Right ventricle myocardium superior (tissue), 1 donor: ENCODE data around the gene SGPL1. TPM values are rescaled to one million over a fixed set of nuclear protein-coding genes. Genes with fewer than 3 reads are reported as not detected.

Experiments
- ATAC-seq: fragments of 200-7000 bp; cut with Tn5 transposase; one replicate; pipeline ENCODE4 v1.9.1; 2020; ENCODE audit warnings: mild to moderate bottlenecking; ENCODE audit not compliant: poor library complexity
- DNase-seq: peaks from one replicate; pipeline ENCODE4 v3.0.0-alpha.2; 2020
- intact Hi-C: fragments of 100-400 bp; cut with DNase I; formaldehyde crosslinking; loops from one replicate; pipeline ENCODE4 v1.11.2; 2022
- total RNA-seq: library from RNA; stranded (reverse); fragmentation: NEBNext Ultra II Directional; extraction: Animal tissue kit (Norgen Biotek cat#: 25700); gene quantifications from one replicate; pipeline ENCODE4 v1.2.1, GENCODE V29; 2021
- donor health status: DM: no; HTN: yes; CAD: no; lungs with severe emphysema.

Gene SGPL1
- total RNA-seq, 1 donor from 2014 or later = 11.6 TPM

GRCh38 chr10:70779088-70779487, 36.7 kb upstream of the SGPL1 start:
- DNase-seq (no peak), ATAC-seq (peak; percentile 69)

GRCh38 chr10:70779511-70780369, 36.0 kb upstream of the SGPL1 start:
- ATAC-seq = peak; percentile 58
- intact Hi-C loops = no loop called here
- DNase-seq = no peak

More at GRCh38 chr10:70779088-70779487, 36.7 kb upstream of the SGPL1 start:
- intact Hi-C loops = no loop called here

GRCh38 chr10:70780370-70780760, 35.4 kb upstream of the SGPL1 start:
- intact Hi-C loops = no loop called here
- ATAC-seq (no peak), DNase-seq (no peak)

- ATAC-seq (no peak), DNase-seq (no peak)
- intact Hi-C loops = no loop called here
Observed at GRCh38 chr10:70780772-70781171, 35.0 kb upstream of the SGPL1 start.

GRCh38 chr10:70781461-70782051, 34.2 kb upstream of the SGPL1 start:
- ATAC-seq (no peak), DNase-seq (no peak)
- intact Hi-C loops = no loop called here

- peak; percentile 34 for ATAC-seq
Observed at GRCh38 chr10:70782086-70782745, 33.5 kb upstream of the SGPL1 start.

GRCh38 chr10:70782746-70783680, 32.7 kb upstream of the SGPL1 start:
- no peak for ATAC-seq
- no peak for DNase-seq
- intact Hi-C loops = no loop called here

More at GRCh38 chr10:70782086-70782745, 33.5 kb upstream of the SGPL1 start:
- intact Hi-C loops = no loop called here
- DNase-seq = no peak

GRCh38 chr10:70784016-70784415, 31.7 kb upstream of the SGPL1 start:
- ATAC-seq (no peak), DNase-seq (no peak)
- intact Hi-C loops = no loop called here

- intact Hi-C loops = no loop called here
- DNase-seq = no peak
- ATAC-seq = no peak
Observed at GRCh38 chr10:70784471-70784870, 31.3 kb upstream of the SGPL1 start.

- intact Hi-C loops = no loop called here
- no peak for ATAC-seq
- DNase-seq = no peak
Observed at GRCh38 chr10:70785190-70785589, 30.6 kb upstream of the SGPL1 start, which contains the start of gene TBATA. TSS of gene TBATA (minus strand) at chr10:70785377. CDS start at chr10:70783379, 1,998 bp downstream.

- no peak for ATAC-seq
- intact Hi-C loops = no loop called here
- no peak for DNase-seq
Observed at GRCh38 chr10:70786799-70787415, 28.8 kb upstream of the SGPL1 start.

- intact Hi-C loops = no loop called here
- no peak for ATAC-seq
- no peak for DNase-seq
Observed at GRCh38 chr10:70791386-70792039, 24.2 kb upstream of the SGPL1 start.

GRCh38 chr10:70795613-70796012, 20.1 kb upstream of the SGPL1 start:
- no peak for ATAC-seq
- intact Hi-C loops = no loop called here

GRCh38 chr10:70797840-70798239, 17.9 kb upstream of the SGPL1 start:
- intact Hi-C loops = no loop called here
- DNase-seq (no peak), ATAC-seq (no peak)

More at GRCh38 chr10:70795613-70796012, 20.1 kb upstream of the SGPL1 start:
- no peak for DNase-seq

GRCh38 chr10:70799124-70799523, 16.6 kb upstream of the SGPL1 start:
- ATAC-seq = no peak
- intact Hi-C loops = no loop called here

GRCh38 chr10:70801854-70802253, 13.9 kb upstream of the SGPL1 start:
- intact Hi-C loops = no loop called here
- DNase-seq (no peak), ATAC-seq (no peak)

More at GRCh38 chr10:70799124-70799523, 16.6 kb upstream of the SGPL1 start:
- DNase-seq = no peak

- intact Hi-C loops = no loop called here
- DNase-seq (no peak), ATAC-seq (peak; percentile 77)
Observed at GRCh38 chr10:70803775-70804420, 11.8 kb upstream of the SGPL1 start.
